A549 (cell line): ENCODE results near the gene DST. TPM values are rescaled to one million over a fixed set of nuclear protein-coding genes. Genes with fewer than 3 reads are reported as not detected.

Experiments
- ATAC-seq, 2 experiments: fragments of 200-7000 bp in 1 of 2; fragments of >200 bp in 1 of 2; cut with Nextera tagmentation in 1 of 2; cut with Tn5 transposase in 1 of 2; 3 replicates each; pipeline versions ENCODE4 v1.8.0 to v1.9.1; 2018 to 2020; ENCODE audit warnings: mild to moderate bottlenecking in 1 of 2, moderate library complexity in 1 of 2
- CTCF ChIA-PET: fragments of 300-600 bp; sonication (Branson Sonifier 250); formaldehyde crosslinking; extraction: SDS; loops from one replicate; lab custom pipeline; 2021; ENCODE audit warnings: antibody characterized with exemption, inconsistent platforms; lab: Yijun Ruan, JAX
- POLR2A ChIA-PET: fragments of 350-600 bp; formaldehyde crosslinking; extraction: SDS; loops from one replicate; lab custom pipeline; 2021; ENCODE audit warnings: antibody characterized with exemption, inconsistent platforms; lab: Yijun Ruan, JAX
- DNase-seq, 2 experiments: peaks; one replicate each; pipeline versions ENCODE4 v3.0.0 to v3.0.0-alpha.2; 2011 to 2016; ENCODE audit warnings: low read depth in 1 of 2, low spot score in 1 of 2
- FAIRE-seq: peaks from 2 replicates; lab custom pipeline; 2011; peaks lifted over from hg19 to GRCh38; lab: Jason Lieb, UNC
- H3K27ac ChIP-seq, 2 experiments: fragments of >200 bp; sonication (Bioruptor Twin); formaldehyde crosslinking; 3 replicates each; pipeline ENCODE4 v1.5.1; 2016 to 2017
- H3K4me1 ChIP-seq: fragments of >200 bp; sonication (Bioruptor Twin); formaldehyde crosslinking; 3 replicates; pipeline ENCODE4 v1.6.1; 2016
- H3K4me2 ChIP-seq: fragments of >200 bp; sonication (Bioruptor Twin); formaldehyde crosslinking; 3 replicates; pipeline ENCODE4 v1.6.1; 2016
- H3K4me3 ChIP-seq: fragments of >200 bp; sonication (Bioruptor Twin); formaldehyde crosslinking; 3 replicates; pipeline ENCODE4 v1.5.1; 2016
- H3K9me3 ChIP-seq: fragments of >200 bp; sonication (Bioruptor Twin); formaldehyde crosslinking; 3 replicates; pipeline ENCODE4 v1.6.1; 2016
- BHLHE40 ChIP-seq: IDR thresholded peaks from 2 replicates; pipeline ENCODE4 v1.6.1; 2012; ENCODE audit warnings: low read depth, low read length, inconsistent platforms
- CBX8 ChIP-seq: fragments of 200-600 bp; sonication (generic); IDR thresholded peaks from 2 replicates; pipeline ENCODE4 v1.6.1; 2016
- CHD2 ChIP-seq: fragments of 150-350 bp; IDR thresholded peaks from 2 replicates; pipeline ENCODE4 v1.6.1; 2014; ENCODE audit warnings: low read length; ENCODE audit not compliant: partially characterized antibody
- CHD4 ChIP-seq: fragments of 200-600 bp; sonication (generic); IDR thresholded peaks from 2 replicates; pipeline ENCODE4 v1.6.1; 2016; ENCODE audit warnings: antibody characterized with exemption, mild to moderate bottlenecking, borderline replicate concordance
- ESRRA ChIP-seq: fragments of 150-350 bp; IDR thresholded peaks from 2 replicates; pipeline ENCODE4 v1.6.1; 2014; ENCODE audit warnings: mild to moderate bottlenecking, low read length, borderline replicate concordance
- FOSL2 ChIP-seq, 2 experiments: fragments of 450-650 bp in 1 of 2; fragments of >200 bp in 1 of 2; sonication (Bioruptor Twin) in 1 of 2; formaldehyde crosslinking; IDR thresholded peaks; 2 replicates each; pipeline versions ENCODE4 v1.5.0 to v1.6.1; 2016 to 2020; ENCODE audit warnings: mild to moderate bottlenecking in 1 of 2, moderate library complexity in 1 of 2
- FOXS1 ChIP-seq: fragments of 250-450 bp; sonication (Bioruptor Pico); IDR thresholded peaks from 2 replicates; pipeline ENCODE4 v1.5.0; 2020; ENCODE audit warnings: mild to moderate bottlenecking, moderate library complexity
- GATA3 ChIP-seq: IDR thresholded peaks from 2 replicates; pipeline ENCODE4 v1.6.1; 2012; ENCODE audit warnings: borderline replicate concordance
- HMGXB4 ChIP-seq: fragments of 250-450 bp; sonication (Bioruptor Pico); IDR thresholded peaks from 2 replicates; pipeline ENCODE4 v1.5.0; 2021; ENCODE audit warnings: mild to moderate bottlenecking, moderate library complexity, borderline replicate concordance
- HOXB13 ChIP-seq: fragments of 250-450 bp; sonication (Bioruptor Pico); IDR thresholded peaks from 2 replicates; pipeline ENCODE4 v1.5.0; 2020; ENCODE audit warnings: low read depth, mild to moderate bottlenecking, moderate library complexity
- HOXB5 ChIP-seq: fragments of 250-450 bp; sonication (Bioruptor Pico); IDR thresholded peaks from 2 replicates; pipeline ENCODE4 v1.5.0; 2020; ENCODE audit warnings: mild to moderate bottlenecking, moderate library complexity
- JUN ChIP-seq, 2 experiments: fragments of >200 bp; sonication (Bioruptor Twin); formaldehyde crosslinking; IDR thresholded peaks; 2 replicates in 1 of 2; 3 replicates in 1 of 2; pipeline ENCODE4 v1.6.1; 2016 to 2017
- PBX3 ChIP-seq: IDR thresholded peaks from 2 replicates; pipeline ENCODE4 v1.6.1; 2012
- PHF8 ChIP-seq: fragments of 200-600 bp; sonication (generic); IDR thresholded peaks from 2 replicates; pipeline ENCODE4 v1.6.1; 2016; ENCODE audit warnings: low read depth, mild to moderate bottlenecking, antibody characterized with exemption, moderate library complexity, borderline replicate concordance
- POLR2AphosphoS2 ChIP-seq: conservative IDR thresholded peaks from 2 replicates; pipeline ENCODE4 v1.6.1; 2012; ENCODE audit warnings: low read length, improper control_type of control experiment, inconsistent platforms
- RCOR1 ChIP-seq: fragments of 150-350 bp; IDR thresholded peaks from 2 replicates; pipeline ENCODE4 v1.6.1; 2014; ENCODE audit warnings: antibody characterized with exemption, low read length, low read depth
- REST ChIP-seq: fragments of 200-600 bp; sonication (generic); IDR thresholded peaks from 2 replicates; pipeline ENCODE4 v1.6.1; 2016; ENCODE audit warnings: antibody characterized with exemption, mild to moderate bottlenecking, moderate library complexity
- TFCP2L1 ChIP-seq: fragments of 250-450 bp; sonication (Bioruptor Pico); IDR thresholded peaks from 2 replicates; pipeline ENCODE4 v1.5.0; 2021; ENCODE audit warnings: mild to moderate bottlenecking
- ZNF302 ChIP-seq: fragments of 250-450 bp; sonication (Bioruptor Pico); IDR thresholded peaks from 2 replicates; pipeline ENCODE4 v1.9.0; 2021; ENCODE audit warnings: inconsistent platforms, mild to moderate bottlenecking, moderate library complexity
- ZSCAN20 ChIP-seq: fragments of 250-450 bp; sonication (Bioruptor Pico); IDR thresholded peaks from 2 replicates; pipeline ENCODE4 v1.8.0; 2022; ENCODE audit warnings: mild to moderate bottlenecking, moderate library complexity
- WGBS: methylation state at CpG from one replicate; pipeline ENCODE4 v1.1.6; 2017; ENCODE audit errors: missing lambda C conversion rate; 5-methylcytosine and 5-hydroxymethylcytosine counted together
- polyA plus RNA-seq, 4 experiments: library from polyadenylated mRNA; depleted of rRNA in 3 of 4; stranded (reverse); fragments of >200 nt; fragmentation: RNase III in 1 of 4; extraction: RNeasy Plus Mini Kit Qiagen cat#74134 plus additional on column Dnase treatment in 1 of 4; gene quantifications; 2 replicates in 3 of 4; 3 replicates in 1 of 4; pipeline ENCODE4 v1.2.3, GENCODE V29; 2011 to 2017

DST gene
- polyA plus RNA-seq, 2 of the 4 experiments (the other 2 are of a cell fraction): 32.4 to 99.0 TPM

- CTCF ChIA-PET: interaction anchor here (1.1 to 1.5 kb wide), 4 partner anchors 8 to 265 kb away, joined by 3 to 6 read pairs (median 4); no protein-coding TSS in a partner anchor
- POLR2A ChIA-PET: interaction anchor here (0.6 kb wide), 1 partner anchor 37 kb away, joined by 15 read pairs; no protein-coding TSS in a partner anchor
- ATAC-seq: no peak
Observed at GRCh38 chr6:56579155-56579851, 63.4 kb downstream of the DST start.

GRCh38 chr6:56575736-56576135 lies 67.0 kb downstream of the DST start:
- Histone ChIP-seq H3K4me1 (peaks cover 10% of the 10 kb centered on the region; the same call in 2 of the 3 replicates), H3K9me3 (no peaks in the 10 kb centered on the region), H3K27ac (no peak overlapping the region), H3K4me2 (no peak overlapping the region), H3K4me3 (no peak overlapping the region)
- DNase-seq (no peak), ATAC-seq (no peak), FAIRE-seq (no peak)
- CTCF ChIA-PET: interaction anchor here (1.2 to 1.3 kb wide), 2 partner anchors 17 to 261 kb away, joined by 3 read pairs; no protein-coding TSS in a partner anchor
- 96% methylated on average over 3 of the region's 3 CpGs for WGBS
- TF ChIP-seq ZSCAN20 (CRISPR knock-in tag) (no peak), PBX3 (no peak), POLR2AphosphoS2 (no peak), ESRRA (no peak), RCOR1 (no peak), CHD2 (no peak), HMGXB4 (no peak), FOXS1 (CRISPR knock-in tag) (no peak), HOXB5 (CRISPR knock-in tag) (no peak), GATA3 (no peak), JUN (IDR thresholded peaks at IDR 0.05) (no peak), BHLHE40 (no peak), TFCP2L1 (no peak), REST (no peak), CBX8 (no peak), PHF8 (no peak), HOXB13 (no peak), ZNF302 (no peak), FOSL2 (IDR thresholded peaks at IDR 0.05) (no peak), FOSL2 (CRISPR knock-in tag; IDR thresholded peaks at IDR 0.05) (no peak), CHD4 (no peak)
- POLR2A ChIA-PET: no interaction called here

More at GRCh38 chr6:56579155-56579851, 63.4 kb downstream of the DST start:
- H3K4me3 ChIP-seq: no peak overlapping the region
- 57% methylated on average over 2 of the region's 2 CpGs for WGBS
- no peaks in the 10 kb centered on the region for H3K9me3 ChIP-seq
- no peak for TF ChIP-seq CBX8
- DNase-seq (no peak), FAIRE-seq (no peak)
- H3K4me2 ChIP-seq: 0 out of 3 replicates have a peak overlapping the region, but pooled peaks have one; percentile 2
- H3K27ac ChIP-seq: no peak overlapping the region
- peaks cover 10% of the 10 kb centered on the region; the same call in 2 of the 3 replicates for H3K4me1 ChIP-seq
